GM12891 (cell line): ENCODE measurements around the gene MAPRE3.

Source experiments
- POLR2A ChIP-seq: IDR thresholded peaks from 2 replicates; pipeline ENCODE4 v1.6.1; 2011; ENCODE audit warnings: low read depth, low read length, control low read depth
- SPI1 ChIP-seq: IDR thresholded peaks from 2 replicates; pipeline ENCODE4 v1.6.1; 2011; ENCODE audit warnings: low read depth, low read length, control low read depth
- TAF1 ChIP-seq: IDR thresholded peaks from 2 replicates; pipeline ENCODE4 v1.6.1; 2011; ENCODE audit warnings: low read depth, low read length, control low read depth

GRCh38 chr2:27058210-27058609 lies 87.8 kb downstream of the MAPRE3 start:
- TF ChIP-seq SPI1 (no peak), POLR2A (peak; percentile 38; the same call in 1 of the 2 replicates), TAF1 (no peak)
